ENCODE results near the gene FAM83B. TPM values are rescaled to one million over a fixed set of nuclear protein-coding genes. Genes with fewer than 3 reads are reported as not detected.
"Not testable (repeated sequence)": the region's sequence is repeated elsewhere in the genome, so short reads cannot be mapped to it uniquely, and the experiment has no call there.

FAM83B gene
- not detected for polyA plus RNA-seq (2012; ENCODE audit: low read depth, missing spikeins)

- no peak for DNase-seq (ENCODE audit: insufficient read length, low spot score)
- TF ChIP-seq POU2F2 (IDR thresholded peaks at IDR 0.05; ENCODE audit: low read depth, low read length) = no peak
- no peak for TF ChIP-seq PAX5 (IDR thresholded peaks at IDR 0.05; ENCODE audit: insufficient read depth, low read length, severe bottlenecking)
- TF ChIP-seq SPI1 (IDR thresholded peaks at IDR 0.05; ENCODE audit: low read depth, low read length) = no peak
- no peak for TF ChIP-seq TAF1 (IDR thresholded peaks at IDR 0.05; ENCODE audit: low read depth, low read length)
- TF ChIP-seq POLR2AphosphoS5 (IDR thresholded peaks at IDR 0.05; ENCODE audit: low read depth, low read length) = no peak
- TF ChIP-seq POLR2A (IDR thresholded peaks at IDR 0.05; ENCODE audit: low read depth, low read length) = no peak
Observed at GRCh38 chr6:54846243-54846856, at the start of gene FAM83B. Gene FAM83B (plus strand): TSS chr6:54846771. CDS start chr6:54870247, 23,476 bp downstream.

DNA sequence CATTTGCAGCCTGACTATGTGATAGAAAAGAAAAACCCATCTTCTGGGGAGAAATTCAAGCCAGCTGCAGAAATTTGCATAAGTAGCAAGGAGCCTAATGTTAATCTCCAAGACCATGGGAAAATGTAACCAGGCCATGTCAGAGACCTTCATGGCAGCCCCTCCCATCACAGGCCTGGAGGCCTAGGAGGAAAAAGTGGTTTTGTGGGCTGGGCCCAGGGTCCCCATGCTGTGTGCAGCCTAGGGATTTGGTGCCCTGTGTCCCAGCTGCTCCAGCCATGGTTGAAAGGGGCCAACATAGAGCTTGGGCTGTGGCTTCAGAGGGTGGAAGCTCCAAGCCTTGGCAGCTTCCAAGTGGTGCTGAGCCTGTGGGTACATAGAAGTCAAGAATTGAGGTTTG lies 49.7 kb upstream of the FAM83B start:
- not testable (repeated sequence) for FAIRE-seq

More at GRCh38 chr6:54846243-54846856, at the start of gene FAM83B:
- FAIRE-seq = no peak

DNA sequence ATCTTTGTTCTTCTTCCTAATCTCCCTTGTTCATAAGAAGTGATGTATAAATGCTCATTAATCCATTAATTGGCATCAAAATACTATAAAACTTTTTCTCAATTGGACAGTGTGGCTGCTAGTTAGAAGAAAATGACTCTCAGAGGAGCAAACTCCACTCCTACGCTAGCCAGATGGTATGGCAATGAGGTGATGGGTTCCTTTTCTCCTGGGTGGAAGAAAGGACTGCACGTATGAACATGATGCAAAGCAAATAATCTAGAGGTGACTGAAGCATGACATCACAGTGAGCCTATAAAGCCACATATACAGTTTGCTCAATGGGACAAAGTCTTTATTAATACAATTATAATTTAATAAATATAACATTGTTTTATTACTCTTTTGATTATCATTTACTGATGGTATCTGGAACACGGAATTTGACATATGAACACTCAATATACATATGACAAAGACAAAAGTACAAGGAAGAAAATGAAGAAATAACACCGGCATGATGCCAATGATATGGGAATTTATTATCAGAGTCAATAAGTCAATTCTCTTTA lies 46.4 kb upstream of the FAM83B start:
- TF ChIP-seq TAF1 (IDR thresholded peaks at IDR 0.05; ENCODE audit: low read depth, low read length) (no peak), POLR2AphosphoS5 (IDR thresholded peaks at IDR 0.05; ENCODE audit: low read depth, low read length) (no peak), SPI1 (IDR thresholded peaks at IDR 0.05; ENCODE audit: low read depth, low read length) (no peak), POU2F2 (IDR thresholded peaks at IDR 0.05; ENCODE audit: low read depth, low read length) (no peak), PAX5 (IDR thresholded peaks at IDR 0.05; ENCODE audit: insufficient read depth, low read length, severe bottlenecking) (no peak), POLR2A (IDR thresholded peaks at IDR 0.05; ENCODE audit: low read depth, low read length) (no peak)
- FAIRE-seq (no peak), DNase-seq (ENCODE audit: insufficient read length, low spot score) (no peak)

More for the DNA sequence above, 49.7 kb upstream of the FAM83B start:
- DNase-seq (ENCODE audit: insufficient read length, low spot score) = not testable (repeated sequence)

- FAIRE-seq = no peak
- DNase-seq (ENCODE audit: insufficient read length, low spot score) = no peak
- TF ChIP-seq TAF1 (IDR thresholded peaks at IDR 0.05; ENCODE audit: low read depth, low read length) (no peak), POLR2AphosphoS5 (IDR thresholded peaks at IDR 0.05; ENCODE audit: low read depth, low read length) (no peak), POU2F2 (IDR thresholded peaks at IDR 0.05; ENCODE audit: low read depth, low read length) (no peak), SPI1 (IDR thresholded peaks at IDR 0.05; ENCODE audit: low read depth, low read length) (no peak)
Observed at GRCh38 chr6:54801244-54801643, 45.3 kb upstream of the FAM83B start.

DNA sequence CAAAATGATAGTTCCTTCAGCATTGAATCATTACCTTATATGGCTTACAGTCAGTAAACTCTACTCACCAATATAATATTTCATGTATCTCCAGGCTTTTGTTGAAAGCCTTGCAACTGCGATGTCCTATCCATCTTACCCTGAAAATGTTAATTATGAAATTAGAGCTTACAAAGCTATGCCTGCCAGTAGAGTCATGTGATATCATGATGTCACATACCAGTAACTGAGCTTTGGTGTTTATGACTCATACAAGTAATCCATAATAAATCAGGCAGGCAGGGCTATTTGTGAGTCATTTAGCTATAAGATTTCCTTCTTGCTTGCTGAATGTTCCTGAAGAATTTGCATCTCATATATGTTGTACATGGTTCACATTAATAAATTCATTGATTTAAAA lies 44.9 kb upstream of the FAM83B start:
- no peak for FAIRE-seq
- TF ChIP-seq TAF1 (IDR thresholded peaks at IDR 0.05; ENCODE audit: low read depth, low read length) = no peak
- TF ChIP-seq POLR2AphosphoS5 (IDR thresholded peaks at IDR 0.05; ENCODE audit: low read depth, low read length) = no peak
- TF ChIP-seq PAX5 (IDR thresholded peaks at IDR 0.05; ENCODE audit: insufficient read depth, low read length, severe bottlenecking) = no peak
- TF ChIP-seq SPI1 (IDR thresholded peaks at IDR 0.05; ENCODE audit: low read depth, low read length) = no peak
- no peak for TF ChIP-seq POU2F2 (IDR thresholded peaks at IDR 0.05; ENCODE audit: low read depth, low read length)
- TF ChIP-seq POLR2A (IDR thresholded peaks at IDR 0.05; ENCODE audit: low read depth, low read length) = no peak
- DNase-seq (ENCODE audit: insufficient read length, low spot score) = no peak

GRCh38 chr6:54802775-54803634 lies 43.6 kb upstream of the FAM83B start:
- TF ChIP-seq TAF1 (IDR thresholded peaks at IDR 0.05; ENCODE audit: low read depth, low read length) = no peak
- TF ChIP-seq POLR2A (IDR thresholded peaks at IDR 0.05; ENCODE audit: low read depth, low read length) = no peak
- no peak for TF ChIP-seq PAX5 (IDR thresholded peaks at IDR 0.05; ENCODE audit: insufficient read depth, low read length, severe bottlenecking)
- no peak for TF ChIP-seq POLR2AphosphoS5 (IDR thresholded peaks at IDR 0.05; ENCODE audit: low read depth, low read length)
- TF ChIP-seq POU2F2 (IDR thresholded peaks at IDR 0.05; ENCODE audit: low read depth, low read length) = no peak
- TF ChIP-seq SPI1 (IDR thresholded peaks at IDR 0.05; ENCODE audit: low read depth, low read length) = no peak
- FAIRE-seq (no peak), DNase-seq (ENCODE audit: insufficient read length, low spot score) (no peak)

GRCh38 chr6:54805077-54805476 lies 41.5 kb upstream of the FAM83B start:
- no peak for FAIRE-seq
- DNase-seq (ENCODE audit: insufficient read length, low spot score) = no peak
- TF ChIP-seq SPI1 (IDR thresholded peaks at IDR 0.05; ENCODE audit: low read depth, low read length) (no peak), POLR2AphosphoS5 (IDR thresholded peaks at IDR 0.05; ENCODE audit: low read depth, low read length) (no peak), POU2F2 (IDR thresholded peaks at IDR 0.05; ENCODE audit: low read depth, low read length) (no peak), POLR2A (IDR thresholded peaks at IDR 0.05; ENCODE audit: low read depth, low read length) (no peak), TAF1 (IDR thresholded peaks at IDR 0.05; ENCODE audit: low read depth, low read length) (no peak), PAX5 (IDR thresholded peaks at IDR 0.05; ENCODE audit: insufficient read depth, low read length, severe bottlenecking) (no peak)

- TF ChIP-seq PAX5 (IDR thresholded peaks at IDR 0.05; ENCODE audit: insufficient read depth, low read length, severe bottlenecking) (no peak), TAF1 (IDR thresholded peaks at IDR 0.05; ENCODE audit: low read depth, low read length) (no peak), POLR2AphosphoS5 (IDR thresholded peaks at IDR 0.05; ENCODE audit: low read depth, low read length) (no peak), POLR2A (IDR thresholded peaks at IDR 0.05; ENCODE audit: low read depth, low read length) (no peak), POU2F2 (IDR thresholded peaks at IDR 0.05; ENCODE audit: low read depth, low read length) (no peak)
- no peak for DNase-seq (ENCODE audit: insufficient read length, low spot score)
- no peak for FAIRE-seq
Observed at GRCh38 chr6:54810147-54810546, 36.4 kb upstream of the FAM83B start.

GRCh38 chr6:54813892-54814291 lies 32.7 kb upstream of the FAM83B start:
- no peak for FAIRE-seq
- DNase-seq (ENCODE audit: insufficient read length, low spot score) = no peak
- TF ChIP-seq POLR2A (IDR thresholded peaks at IDR 0.05; ENCODE audit: low read depth, low read length) (no peak), PAX5 (IDR thresholded peaks at IDR 0.05; ENCODE audit: insufficient read depth, low read length, severe bottlenecking) (no peak), POU2F2 (IDR thresholded peaks at IDR 0.05; ENCODE audit: low read depth, low read length) (no peak), TAF1 (IDR thresholded peaks at IDR 0.05; ENCODE audit: low read depth, low read length) (no peak), SPI1 (IDR thresholded peaks at IDR 0.05; ENCODE audit: low read depth, low read length) (no peak), POLR2AphosphoS5 (IDR thresholded peaks at IDR 0.05; ENCODE audit: low read depth, low read length) (no peak)

Measured in GM12891 (cell line).